ENCODE data around the gene STKLD1.

The STKLD1 gene

DNA sequence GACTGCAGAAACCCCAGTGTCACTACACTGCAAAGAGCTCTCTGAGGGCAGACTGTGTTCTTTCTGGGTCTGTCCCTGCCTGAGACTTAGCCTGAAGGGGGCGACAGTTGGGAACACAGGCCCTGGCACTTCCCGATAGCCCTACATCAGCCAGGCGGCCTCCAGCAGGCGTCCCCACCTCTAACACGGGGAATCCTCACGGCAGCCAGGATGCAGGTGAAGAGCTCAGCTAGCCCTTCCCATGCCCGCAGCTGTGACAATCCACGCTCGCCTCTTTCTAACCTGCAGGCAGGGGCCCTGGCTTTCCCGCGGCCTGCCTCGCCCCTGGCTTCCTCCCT is 34.1 kb upstream of the STKLD1 start:
- H3K4me3 ChIP-seq (ENCODE audit: low read depth in 1 of 2, low read length in 1 of 2) = peak overlapping the region; percentile 53 to 68
- peak overlapping the region; percentile 99 for H3K27ac ChIP-seq
- peaks cover 47% of the 10 kb centered on the region for H3K36me3 ChIP-seq

DNA sequence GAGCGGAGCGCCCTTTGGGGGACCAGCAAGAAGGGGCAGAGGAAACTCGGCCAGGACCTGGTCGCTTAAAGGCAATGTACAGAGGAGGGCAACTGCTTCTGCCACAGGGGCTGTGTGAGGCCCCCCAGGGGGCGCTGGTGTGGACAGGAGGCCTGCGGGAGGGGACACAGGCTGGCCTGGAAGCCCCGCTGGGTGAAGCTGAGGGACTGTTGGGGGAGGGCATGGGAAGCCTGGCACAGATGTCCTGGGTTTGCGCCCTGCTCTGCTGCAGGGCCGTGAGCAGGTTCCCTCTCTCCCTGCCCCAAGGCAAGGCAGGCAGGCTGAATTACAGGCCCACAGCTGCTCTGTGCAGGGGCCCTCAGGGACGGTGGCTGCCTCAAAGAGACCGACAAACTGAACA is 33.6 kb upstream of the STKLD1 start:
- Histone ChIP-seq H3K4me3 (ENCODE audit: low read depth in 1 of 2, low read length in 1 of 2) (peak overlapping the region in 1 of 2 experiments; percentile 68), H3K36me3 (peaks cover 47% of the 10 kb centered on the region), H3K27ac (peak overlapping the region; percentile 99), H3K4me1 (ENCODE audit: control insufficient read depth in 1 of 2, insufficient read depth in 1 of 2, low read depth in 1 of 2, low read length in 1 of 2) (peaks cover 71 to 81% of the 10 kb centered on the region in 2 experiments), H3K9me3 (no peaks in the 10 kb centered on the region), H3K27me3 (no peaks in the 10 kb centered on the region)
- TF ChIP-seq, protein P1, sequence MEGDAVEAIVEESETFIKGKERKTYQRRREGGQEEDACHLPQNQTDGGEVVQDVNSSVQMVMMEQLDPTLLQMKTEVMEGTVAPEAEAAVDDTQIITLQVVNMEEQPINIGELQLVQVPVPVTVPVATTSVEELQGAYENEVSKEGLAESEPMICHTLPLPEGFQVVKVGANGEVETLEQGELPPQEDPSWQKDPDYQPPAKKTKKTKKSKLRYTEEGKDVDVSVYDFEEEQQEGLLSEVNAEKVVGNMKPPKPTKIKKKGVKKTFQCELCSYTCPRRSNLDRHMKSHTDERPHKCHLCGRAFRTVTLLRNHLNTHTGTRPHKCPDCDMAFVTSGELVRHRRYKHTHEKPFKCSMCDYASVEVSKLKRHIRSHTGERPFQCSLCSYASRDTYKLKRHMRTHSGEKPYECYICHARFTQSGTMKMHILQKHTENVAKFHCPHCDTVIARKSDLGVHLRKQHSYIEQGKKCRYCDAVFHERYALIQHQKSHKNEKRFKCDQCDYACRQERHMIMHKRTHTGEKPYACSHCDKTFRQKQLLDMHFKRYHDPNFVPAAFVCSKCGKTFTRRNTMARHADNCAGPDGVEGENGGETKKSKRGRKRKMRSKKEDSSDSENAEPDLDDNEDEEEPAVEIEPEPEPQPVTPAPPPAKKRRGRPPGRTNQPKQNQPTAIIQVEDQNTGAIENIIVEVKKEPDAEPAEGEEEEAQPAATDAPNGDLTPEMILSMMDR (IDR thresholded peaks at IDR 0.05) = no peak

More for the DNA sequence above, 34.1 kb upstream of the STKLD1 start:
- Histone ChIP-seq H3K27me3 (no peaks in the 10 kb centered on the region), H3K9me3 (no peaks in the 10 kb centered on the region), H3K4me1 (ENCODE audit: control insufficient read depth in 1 of 2, insufficient read depth in 1 of 2, low read depth in 1 of 2, low read length in 1 of 2) (peaks cover 67 to 80% of the 10 kb centered on the region in 2 experiments)
- TF ChIP-seq, protein P1 (IDR thresholded peaks at IDR 0.05) = peak; percentile 43

DNA sequence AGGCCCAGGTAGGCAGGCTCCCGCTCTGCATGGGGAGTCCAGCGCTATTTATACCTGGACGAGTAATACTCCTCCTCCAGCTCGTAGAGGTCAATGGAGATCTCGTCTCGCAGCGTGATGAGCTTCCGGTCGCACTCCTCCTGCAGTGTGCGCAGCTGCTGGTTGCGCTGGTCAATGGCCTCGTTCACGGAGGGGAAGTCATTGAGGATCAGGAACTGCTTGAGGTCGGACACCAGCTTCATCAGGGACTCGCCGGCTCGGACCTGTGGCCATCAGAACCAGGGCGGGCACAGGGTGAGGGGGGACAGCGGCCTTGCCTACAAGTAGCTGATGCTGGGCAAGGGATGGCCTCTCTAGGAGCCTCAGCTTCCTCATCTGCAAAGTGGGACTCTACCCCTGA is 32.1 kb upstream of the STKLD1 start:
- Histone ChIP-seq H3K9me3 (no peaks in the 10 kb centered on the region), H3K36me3 (peaks cover 48% of the 10 kb centered on the region), H3K4me3 (ENCODE audit: low read depth in 1 of 2, low read length in 1 of 2) (no peak overlapping the region), H3K27ac (no peak overlapping the region), H3K27me3 (no peaks in the 10 kb centered on the region), H3K4me1 (ENCODE audit: control insufficient read depth in 1 of 2, insufficient read depth in 1 of 2, low read depth in 1 of 2, low read length in 1 of 2) (peaks cover 66 to 77% of the 10 kb centered on the region in 2 experiments)
- TF ChIP-seq, protein P1 (IDR thresholded peaks at IDR 0.05) = no peak

DNA sequence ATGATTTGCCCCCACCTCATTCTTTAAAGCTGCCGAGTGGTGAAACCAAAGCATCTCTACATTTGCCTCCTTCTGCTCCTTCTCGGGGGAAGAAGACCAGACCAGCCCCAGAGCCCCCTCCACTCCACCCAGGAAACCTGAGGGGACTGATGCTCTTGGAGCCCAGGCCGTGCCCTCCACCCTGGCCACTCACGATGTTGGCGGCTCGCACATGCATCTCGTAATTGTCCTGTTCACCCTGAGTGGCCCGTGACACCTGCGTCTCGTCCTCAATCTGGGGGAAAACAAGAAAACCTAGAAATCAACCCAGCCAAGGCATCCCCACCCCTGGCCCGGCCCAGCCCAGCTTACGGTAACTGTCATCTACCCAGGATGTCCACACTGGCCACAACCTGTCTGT is 31.2 kb upstream of the STKLD1 start:
- peaks cover 63 to 73% of the 10 kb centered on the region in 2 experiments for H3K4me1 ChIP-seq (ENCODE audit: control insufficient read depth in 1 of 2, insufficient read depth in 1 of 2, low read depth in 1 of 2, low read length in 1 of 2)
- H3K27me3 ChIP-seq = no peaks in the 10 kb centered on the region
- no peak overlapping the region for H3K27ac ChIP-seq
- TF ChIP-seq, protein P1 (IDR thresholded peaks at IDR 0.05) = no peak
- H3K4me3 ChIP-seq (ENCODE audit: low read depth in 1 of 2, low read length in 1 of 2) = no peak overlapping the region
- no peaks in the 10 kb centered on the region for H3K9me3 ChIP-seq
- H3K36me3 ChIP-seq = peaks cover 57% of the 10 kb centered on the region

DNA sequence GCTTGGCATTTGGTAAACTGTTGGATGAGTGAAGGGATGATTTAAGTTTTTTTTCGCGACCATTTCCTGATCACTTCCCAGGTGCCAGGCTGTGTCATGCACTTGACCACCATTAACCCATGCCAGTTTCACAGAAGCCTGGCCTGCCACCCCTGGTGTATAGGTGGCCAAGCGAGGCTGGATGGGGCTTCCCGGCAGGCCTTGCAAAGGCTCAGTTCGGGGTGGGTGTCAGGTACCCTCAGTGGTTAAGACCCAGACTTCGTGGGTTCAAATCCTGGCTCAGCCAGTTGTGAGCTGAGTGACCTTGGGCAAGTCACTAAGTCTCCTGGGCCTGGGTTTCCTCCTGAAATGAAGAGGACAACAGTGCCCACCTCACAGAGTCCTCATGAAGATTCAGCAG is 30.6 kb upstream of the STKLD1 start:
- Histone ChIP-seq H3K36me3 (peaks cover 63% of the 10 kb centered on the region), H3K4me1 (ENCODE audit: control insufficient read depth in 1 of 2, insufficient read depth in 1 of 2, low read depth in 1 of 2, low read length in 1 of 2) (peaks cover 57 to 67% of the 10 kb centered on the region in 2 experiments), H3K27ac (no peak overlapping the region), H3K27me3 (no peaks in the 10 kb centered on the region), H3K4me3 (ENCODE audit: low read depth in 1 of 2, low read length in 1 of 2) (no peak overlapping the region), H3K9me3 (no peaks in the 10 kb centered on the region)
- TF ChIP-seq, protein P1 (IDR thresholded peaks at IDR 0.05) = no peak

Measured in neutrophil (primary cell).